ENCODE results near the gene LRRC4C. TPM values are rescaled to one million over a fixed set of nuclear protein-coding genes. Genes with fewer than 3 reads are reported as not detected.

Gene LRRC4C
- total RNA-seq, 1 donor from 2014 or later, result 1.2 TPM

DNA sequence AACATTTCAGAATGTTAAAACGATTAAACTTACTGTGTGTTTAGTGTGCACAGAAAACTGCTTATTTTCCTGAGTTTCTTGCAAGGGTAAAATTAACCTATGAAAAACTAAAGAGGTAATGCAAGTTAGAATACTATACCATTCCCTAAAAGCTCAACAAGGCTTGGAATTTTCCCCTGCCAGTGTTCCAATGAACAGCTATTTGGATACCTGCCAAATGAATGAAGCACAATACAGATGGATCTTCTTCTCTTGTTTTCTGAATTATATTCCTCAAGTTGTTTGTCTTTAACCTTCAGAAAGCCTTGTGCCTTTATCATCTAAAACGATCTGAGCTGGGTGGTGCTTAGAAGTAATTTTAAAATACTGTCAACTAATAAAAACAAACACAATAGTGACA is 204.5 kb downstream of the LRRC4C start:
- DNase-seq (ENCODE audit: low spot score), result no peak

DNA sequence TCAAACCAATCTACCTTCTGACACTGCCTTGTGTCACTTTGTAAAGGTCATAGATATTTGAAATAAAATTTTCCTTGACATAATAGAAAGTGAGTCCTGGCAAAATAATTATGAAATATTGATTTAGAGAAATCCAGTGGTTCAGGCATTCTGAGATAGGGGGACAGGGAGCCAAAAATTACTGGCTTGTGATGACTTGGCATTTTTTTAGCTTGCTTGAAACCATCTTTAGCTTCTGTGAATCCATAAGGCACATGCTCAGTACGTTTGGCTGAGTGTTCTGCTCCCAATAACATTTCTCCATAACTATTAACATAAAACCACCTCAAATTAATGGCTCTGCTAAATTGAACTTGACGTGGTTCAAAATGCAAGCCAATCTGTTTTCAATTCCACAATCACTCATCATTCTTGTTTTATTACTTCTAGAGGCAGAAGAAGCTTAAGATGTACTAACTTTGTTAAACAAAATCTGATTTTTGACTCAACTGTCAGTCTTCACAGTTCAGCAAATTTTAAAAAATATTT is 209.0 kb downstream of the LRRC4C start:
- DNase-seq (ENCODE audit: low spot score), result no peak

DNA sequence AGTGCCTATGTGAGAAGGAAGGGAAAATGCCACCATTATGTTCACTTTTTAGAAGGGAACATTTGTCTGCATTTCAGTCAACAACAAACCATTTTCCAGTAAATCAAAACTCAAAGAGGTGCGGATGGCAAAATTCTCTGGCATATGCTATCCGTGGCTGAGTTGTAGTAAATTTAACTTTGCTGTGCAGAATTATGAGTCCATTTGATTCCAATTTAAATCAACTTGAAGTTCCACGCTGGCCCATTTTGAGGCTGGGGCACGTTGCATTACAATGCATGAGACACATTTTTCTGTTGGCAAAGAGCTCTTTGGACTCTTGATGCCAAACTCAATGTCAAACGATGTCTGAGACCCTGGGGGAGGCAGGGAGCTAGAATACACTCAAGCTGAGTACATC is 211.8 kb downstream of the LRRC4C start:
- DNase-seq (ENCODE audit: low spot score), result no peak

DNA sequence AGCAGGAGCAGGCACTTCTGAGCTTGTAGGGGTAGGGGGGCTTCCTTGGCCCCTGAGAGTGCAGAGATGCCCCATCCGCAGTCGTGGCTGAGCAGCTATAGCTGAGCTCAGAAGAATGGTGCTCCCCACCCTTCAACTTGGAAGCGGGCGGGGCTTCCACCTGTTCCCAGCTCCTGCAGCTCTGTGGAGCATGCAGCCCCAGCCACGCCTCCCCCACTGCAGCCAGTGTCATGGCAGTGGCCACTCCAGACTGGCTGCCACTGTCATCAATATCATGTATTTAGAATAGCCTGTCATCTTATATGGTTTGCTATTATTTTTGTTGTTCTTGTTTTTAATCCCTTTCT is 213.1 kb downstream of the LRRC4C start:
- no peak for DNase-seq (ENCODE audit: low spot score)

DNA sequence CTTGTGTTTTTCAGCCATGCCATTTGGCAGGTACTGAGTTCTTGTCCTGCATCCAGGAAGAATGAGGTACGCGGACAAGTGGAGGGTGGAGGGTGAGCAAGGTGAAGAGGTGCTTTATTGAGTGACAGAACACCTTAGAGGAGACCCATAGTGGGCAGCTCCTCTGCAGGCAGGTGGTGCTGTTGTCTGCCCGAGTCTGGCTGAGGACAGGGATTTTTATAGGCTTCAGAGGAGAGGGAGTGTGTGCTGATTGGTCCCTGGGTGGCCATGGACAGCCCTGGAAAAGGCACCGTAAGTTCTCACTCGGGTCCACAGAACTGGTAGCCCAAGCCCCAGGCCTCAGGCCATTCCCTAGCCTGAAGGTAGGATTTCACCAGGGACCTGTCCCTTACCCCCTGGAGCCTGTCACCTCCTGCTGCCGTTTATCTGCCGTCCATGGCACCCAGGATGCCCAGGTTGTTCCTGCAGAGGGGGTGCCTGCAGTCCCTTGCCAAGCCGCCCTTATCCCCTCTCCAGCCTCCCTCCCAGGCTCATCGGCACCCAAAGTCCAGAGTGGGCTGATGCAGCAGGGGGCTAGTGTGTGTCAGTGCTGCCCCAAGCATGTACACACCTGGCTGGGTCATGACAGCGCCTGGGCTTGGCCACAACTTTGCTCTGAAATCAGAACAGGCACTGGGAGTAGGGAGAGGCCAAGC is 213.6 kb downstream of the LRRC4C start:
- no peak for DNase-seq (ENCODE audit: low spot score)

DNA sequence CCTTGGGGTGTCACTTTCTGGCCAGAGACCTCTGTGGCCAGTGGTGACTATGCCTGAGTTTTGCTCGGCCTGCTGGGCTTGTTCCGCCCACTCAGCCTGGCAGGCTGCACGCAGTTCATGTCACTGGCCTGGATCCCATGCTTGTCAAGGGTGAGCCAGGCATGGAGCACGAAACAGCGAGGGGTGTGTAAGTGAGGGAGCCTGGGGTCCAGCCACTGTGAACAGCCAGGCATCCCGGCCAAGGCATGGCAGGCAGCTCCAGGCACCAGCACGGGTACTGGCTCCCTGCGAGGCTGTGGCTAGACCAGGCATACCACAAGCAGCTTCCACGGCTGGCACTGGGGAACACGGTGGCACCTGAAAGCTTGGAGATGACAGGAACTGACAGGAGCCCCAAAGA is 214.3 kb downstream of the LRRC4C start:
- DNase-seq (ENCODE audit: low spot score), result no peak

DNA sequence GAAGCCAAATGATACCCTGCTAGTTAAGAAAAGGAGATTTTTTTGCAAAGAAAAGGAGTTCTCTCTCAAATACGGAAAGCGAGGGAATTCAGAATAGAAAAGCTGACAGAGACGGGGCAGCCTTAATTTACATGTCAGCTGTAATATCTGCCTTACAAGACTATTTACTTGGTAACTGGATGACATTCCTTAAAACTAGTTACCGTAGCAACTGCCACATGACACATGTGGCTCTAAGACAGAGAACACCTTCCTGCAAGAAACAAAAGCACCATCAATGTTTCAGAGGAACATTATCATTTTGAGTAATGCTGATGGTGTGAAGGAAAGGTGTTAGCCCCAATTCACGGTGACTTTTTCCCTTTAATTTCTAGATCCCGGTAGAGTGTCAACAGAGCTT is 222.1 kb downstream of the LRRC4C start:
- DNase-seq (ENCODE audit: low spot score), result no peak

DNA sequence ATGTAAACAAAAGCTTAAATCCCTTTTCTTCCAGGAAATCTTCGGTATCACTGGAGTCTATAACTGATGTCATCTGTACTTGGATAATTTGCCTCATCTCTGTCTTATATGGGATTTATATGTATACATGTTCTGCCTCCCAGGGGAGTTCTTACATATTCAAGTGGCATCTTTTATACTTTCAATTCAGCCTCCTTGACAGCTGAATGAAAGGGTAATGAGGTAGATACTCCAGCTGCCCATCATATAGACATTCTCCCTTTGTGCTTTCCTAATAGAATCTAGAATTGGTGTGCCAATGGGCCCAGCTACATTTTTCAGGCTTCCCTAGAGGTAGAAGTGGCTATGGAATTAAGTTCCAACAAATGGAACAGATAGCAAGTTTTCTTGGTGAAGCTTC is 223.8 kb downstream of the LRRC4C start:
- no peak for DNase-seq (ENCODE audit: low spot score)

DNA sequence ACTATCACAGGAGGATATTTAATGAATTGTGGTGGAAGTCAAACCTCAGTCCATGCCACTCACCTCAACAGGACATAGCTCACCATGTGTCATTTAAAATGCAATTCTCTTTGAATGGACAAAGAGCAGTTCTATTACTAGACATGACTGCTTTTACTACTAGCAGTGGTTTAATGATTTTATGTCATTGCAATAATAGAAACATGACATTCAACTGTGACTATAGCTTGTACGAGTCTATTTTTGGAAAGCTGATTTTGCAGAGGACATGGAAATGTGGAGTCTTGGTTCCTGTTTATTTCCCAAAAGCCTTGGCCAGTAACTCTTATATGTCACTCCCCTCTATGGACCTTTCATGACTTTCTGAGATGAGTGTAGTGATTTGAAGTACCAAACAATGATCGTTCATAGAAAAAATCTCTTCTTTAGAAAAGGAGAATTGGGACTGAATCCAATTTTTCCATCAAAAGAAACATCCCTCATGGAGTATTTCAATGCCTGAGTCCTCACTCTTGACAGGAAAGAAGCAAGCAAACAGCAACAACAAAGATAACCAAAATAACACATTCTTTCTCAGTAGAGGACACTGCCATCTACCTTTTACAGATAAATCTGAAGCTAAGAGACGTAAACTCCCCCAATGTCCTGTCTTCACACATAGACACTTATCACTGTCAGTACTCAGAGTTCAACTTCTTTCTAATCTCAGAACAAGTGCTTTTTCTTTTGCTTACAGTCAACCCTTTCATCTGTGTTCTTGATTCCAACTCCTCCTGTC is 233.4 kb downstream of the LRRC4C start:
- DNase-seq (ENCODE audit: low spot score), result no peak

DNA sequence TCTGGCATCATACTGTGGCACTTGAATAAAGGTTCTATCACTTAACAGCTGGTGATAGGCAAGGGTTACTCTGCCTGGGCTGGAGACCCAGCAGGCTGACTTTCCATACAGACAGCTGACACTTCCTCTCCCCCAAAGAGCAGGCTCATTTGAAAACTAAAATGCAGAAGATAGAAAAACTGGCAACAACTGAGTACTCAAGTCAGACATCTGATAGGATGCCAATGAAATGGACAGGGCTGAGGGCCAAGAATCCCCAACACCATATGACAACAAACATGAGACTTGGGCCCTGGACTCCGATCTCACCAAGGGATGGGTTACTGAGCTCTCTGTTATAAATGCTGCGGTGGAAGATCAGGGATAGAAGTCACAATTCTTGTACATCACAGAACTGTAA is 237.2 kb downstream of the LRRC4C start:
- DNase-seq (ENCODE audit: low spot score), result no peak

DNA sequence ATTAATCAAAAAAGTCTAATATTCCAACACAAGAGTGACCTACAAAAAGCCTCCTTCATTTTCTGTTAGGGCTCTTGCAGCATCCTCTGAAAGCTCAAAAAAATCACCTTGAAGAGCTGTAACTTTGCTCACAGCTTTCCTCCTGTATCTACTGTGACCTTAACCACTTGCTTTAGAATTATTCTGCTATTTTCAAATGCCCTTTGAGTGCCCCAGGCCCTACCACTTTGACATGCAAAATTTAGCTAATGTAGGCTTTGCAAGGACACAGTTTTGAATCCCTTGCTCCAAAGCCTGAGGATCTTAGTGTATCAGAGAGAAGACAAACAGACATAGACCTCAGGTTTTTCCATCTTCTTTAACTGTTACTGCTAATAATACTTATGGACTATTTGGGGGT is 253.1 kb downstream of the LRRC4C start:
- no peak for DNase-seq (ENCODE audit: low spot score)

DNA sequence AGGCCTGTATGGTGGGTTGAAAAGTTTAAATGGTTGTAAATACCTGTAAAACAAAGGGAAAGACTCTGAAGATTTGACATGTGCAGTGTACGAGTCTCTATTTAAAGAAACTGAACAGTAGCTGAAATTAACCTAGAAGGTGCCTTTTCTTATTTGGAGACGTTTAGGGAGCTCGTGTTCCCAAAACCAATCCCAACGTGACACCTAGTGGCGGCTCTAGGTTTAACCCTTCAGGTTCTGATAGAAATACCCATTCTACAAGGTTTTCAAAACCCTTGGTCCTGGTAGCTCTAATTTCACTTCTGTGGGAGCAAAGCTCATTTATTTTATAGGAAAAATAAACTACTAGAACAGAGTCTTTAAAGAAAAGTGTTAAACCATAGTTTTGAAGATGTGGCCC is 258.3 kb downstream of the LRRC4C start:
- DNase-seq (ENCODE audit: low spot score), result no peak

DNA sequence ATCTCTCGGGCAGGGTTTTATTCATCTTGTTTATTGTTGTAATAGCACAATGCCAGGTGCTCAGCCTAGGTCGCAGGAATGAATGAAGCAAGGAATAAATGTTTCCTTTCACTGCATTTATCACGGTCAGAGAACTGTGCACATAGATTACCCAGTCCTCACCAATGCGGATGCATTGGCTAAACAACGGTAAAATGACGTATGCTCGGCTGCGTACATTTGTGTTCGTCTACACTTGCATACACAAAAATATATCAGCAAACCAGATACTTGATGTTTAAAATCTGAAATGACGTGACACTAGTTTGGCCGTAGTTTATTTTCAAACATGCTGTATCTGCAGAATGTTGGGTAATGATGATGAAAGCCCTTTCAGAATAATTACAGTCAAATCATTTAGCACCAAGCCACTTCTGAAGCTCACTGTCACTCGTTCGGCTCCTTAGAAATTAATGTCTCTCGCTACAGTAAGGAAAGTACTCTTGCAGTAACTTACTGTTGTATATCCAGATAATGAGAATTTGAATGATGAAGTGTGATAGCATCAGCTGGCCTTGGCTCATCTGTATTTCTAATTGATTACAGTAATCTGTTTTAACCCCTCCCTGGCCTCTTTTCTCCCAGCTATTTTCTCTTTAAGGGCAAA is 268.9 kb downstream of the LRRC4C start:
- no peak for DNase-seq (ENCODE audit: low spot score)

DNA sequence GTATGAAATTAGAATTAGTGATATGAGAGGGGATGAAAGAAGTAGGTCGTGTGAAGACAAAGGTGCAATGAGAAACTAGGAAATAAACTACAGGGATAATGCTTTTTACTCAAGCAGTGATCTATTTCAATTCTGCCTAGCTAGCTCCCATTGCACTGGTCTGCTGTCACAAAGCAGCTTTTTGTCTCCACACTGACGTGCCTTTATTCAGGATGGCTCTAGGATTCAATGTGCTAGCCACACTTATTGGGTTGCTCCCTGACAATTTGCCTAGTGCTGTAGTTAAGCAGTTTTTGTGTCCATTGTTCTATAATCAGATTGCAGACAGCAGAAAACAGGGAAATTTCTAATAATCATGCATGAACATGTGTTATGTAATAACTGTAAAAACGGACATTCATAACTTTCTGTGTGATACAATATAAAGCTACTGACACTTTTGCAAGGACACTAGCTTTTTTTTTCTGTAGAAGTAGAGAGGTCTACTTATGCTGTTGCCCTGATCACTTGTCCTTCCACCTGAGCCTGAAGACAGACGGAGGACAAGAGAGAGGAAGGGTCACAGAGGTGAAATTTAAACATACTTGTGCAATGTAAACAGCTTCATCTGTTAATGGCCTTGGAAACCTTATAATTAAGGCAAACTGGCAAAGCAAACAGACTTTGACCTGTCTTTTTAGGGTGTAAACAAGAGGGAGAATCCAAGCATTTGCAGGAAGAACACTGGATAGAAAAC is 269.6 kb downstream of the LRRC4C start:
- DNase-seq (ENCODE audit: low spot score), result no peak

DNA sequence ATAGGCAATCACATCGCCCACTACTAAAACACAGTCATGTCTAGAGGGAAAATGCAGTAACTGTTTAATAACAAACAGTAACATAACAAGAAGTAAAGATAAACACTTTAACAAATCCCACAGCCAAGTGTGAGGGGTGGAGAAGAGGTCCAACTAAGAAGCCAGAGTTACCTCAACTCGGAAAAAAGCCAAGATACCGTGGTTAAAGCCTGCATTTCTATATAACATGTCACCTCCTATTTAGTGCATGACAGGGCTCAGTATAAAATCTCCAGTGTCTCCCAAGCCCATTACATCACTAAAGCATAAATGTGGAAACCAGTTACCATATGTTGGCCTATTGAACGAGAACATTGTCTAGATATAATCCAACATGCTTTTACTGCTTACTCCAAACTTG is 281.7 kb downstream of the LRRC4C start:
- DNase-seq (ENCODE audit: low spot score), result no peak

DNA sequence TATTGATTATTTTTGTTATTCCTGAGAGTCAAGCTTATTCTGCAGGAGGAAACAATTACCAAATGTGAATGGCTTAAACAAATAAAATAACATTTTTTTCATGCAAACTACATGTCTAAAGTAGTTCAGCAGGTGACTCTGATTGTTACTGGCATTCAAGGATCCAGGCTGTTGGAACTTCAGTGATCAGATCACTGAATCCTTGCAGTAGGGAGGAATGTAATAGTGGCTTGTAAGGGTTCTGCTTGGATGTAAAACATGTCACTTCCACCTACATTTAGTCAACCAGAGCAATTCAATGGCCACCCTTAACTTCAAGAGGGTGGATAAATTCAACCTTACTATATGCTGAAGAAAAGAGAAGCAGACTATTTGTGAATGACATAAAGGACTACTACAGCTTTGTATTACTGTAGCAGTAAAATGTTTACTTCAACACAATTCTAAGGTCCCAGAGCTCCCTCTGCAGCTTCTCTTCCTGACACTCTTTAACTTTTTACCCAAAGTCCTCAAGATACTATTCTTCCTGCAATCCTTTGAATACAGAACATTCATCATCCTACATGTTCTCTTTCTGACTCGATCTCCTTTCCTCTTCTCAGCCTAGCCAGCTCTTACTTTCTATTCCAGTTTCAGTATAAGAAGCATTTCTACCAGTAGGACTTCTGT is 284.0 kb downstream of the LRRC4C start:
- peak; percentile 27 for DNase-seq (ENCODE audit: low spot score)

DNA sequence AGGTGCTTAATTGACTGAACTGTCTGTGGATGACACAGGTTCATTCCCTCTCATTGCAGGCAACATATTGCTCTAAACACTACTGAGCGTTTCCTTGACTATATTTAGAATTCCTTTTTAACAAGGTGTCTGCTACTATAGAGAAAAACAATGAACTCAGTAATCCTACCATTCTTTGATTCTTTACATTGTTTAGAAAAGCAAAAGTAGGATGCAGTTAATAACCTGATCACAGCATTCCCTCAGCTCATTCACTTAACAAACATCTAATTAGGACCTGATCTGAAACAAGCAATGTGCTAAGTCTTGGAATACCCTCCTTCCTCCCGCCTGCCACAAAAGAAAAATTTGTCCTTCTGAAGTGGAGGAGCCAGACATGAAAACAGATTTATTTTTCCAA is 313.1 kb downstream of the LRRC4C start:
- no peak for DNase-seq (ENCODE audit: low spot score)

DNA sequence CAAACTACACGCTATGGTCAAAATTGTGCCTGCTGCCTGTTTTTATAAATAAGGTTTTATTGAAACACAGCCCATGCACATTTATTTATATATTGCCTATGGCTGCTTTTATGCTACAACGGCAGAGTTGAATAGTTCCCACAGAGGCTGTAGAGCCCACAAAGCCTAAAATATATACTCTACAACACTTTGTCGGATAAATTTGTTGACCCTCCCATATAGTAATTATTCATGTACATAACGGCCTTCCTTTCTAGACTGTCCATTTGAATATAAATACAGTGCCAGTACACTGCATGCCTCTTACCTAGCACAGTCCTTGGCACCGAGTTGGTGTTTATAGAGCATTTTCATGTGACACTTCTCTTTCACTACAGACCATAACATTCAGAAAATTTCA is 314.0 kb downstream of the LRRC4C start:
- no peak for DNase-seq (ENCODE audit: low spot score)

DNA sequence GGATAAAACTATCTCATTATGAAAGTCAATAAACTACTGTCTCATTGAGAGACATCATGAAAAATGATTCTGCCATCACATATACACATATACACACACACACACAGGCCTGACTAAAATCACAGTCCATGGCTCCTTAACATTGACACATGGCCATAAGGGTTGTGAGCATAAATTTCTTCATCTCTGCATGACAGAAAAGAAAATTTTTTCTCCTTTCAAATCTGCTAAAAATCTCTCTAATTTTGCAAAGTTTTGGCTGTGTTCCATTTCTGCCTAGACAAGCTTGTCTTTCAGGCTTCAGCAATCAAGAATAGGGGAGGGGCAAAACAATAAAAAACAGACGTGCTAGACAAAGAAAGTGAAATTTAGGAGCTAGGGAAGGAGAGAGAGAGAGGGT is 324.5 kb downstream of the LRRC4C start:
- no peak for DNase-seq (ENCODE audit: low spot score)

DNA sequence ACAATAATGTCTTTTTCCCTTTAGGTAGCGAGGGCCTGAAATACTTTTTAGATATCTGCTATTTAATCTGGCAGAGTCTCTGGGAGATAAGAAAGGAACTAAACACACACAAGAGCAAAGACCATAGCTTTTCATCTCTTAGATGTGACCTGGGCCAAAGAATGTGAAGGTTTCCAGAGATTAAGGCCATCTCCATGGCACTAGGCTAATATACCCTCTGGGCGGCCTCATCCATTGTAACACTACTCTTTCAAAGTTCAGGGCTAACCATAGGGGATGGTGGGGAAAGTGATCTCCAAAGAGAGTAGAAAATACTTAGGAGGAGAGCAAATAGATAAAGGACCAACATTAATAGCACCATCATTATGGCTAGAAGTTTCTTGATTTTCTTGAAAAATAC is 326.4 kb downstream of the LRRC4C start:
- no peak for DNase-seq (ENCODE audit: low spot score)

DNA sequence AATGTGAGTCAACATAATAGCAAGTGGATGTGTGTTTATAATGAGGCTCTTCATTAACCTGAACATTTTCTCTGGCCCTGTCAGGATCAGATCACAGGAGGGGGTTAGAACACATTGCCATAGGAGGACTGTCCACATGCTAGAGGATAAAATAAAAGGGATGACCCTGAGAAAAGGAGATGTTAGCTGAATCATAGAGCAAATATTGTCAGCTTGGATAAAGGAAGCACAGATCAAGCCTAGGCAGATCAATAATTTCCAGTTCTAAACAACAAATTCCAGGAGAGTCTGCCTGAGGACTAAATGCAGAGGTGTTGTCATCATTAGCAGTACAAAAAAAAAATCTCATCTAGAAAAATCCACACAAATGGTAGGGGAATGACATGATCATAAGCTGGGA is 337.9 kb downstream of the LRRC4C start:
- no peak for DNase-seq (ENCODE audit: low spot score)

DNA sequence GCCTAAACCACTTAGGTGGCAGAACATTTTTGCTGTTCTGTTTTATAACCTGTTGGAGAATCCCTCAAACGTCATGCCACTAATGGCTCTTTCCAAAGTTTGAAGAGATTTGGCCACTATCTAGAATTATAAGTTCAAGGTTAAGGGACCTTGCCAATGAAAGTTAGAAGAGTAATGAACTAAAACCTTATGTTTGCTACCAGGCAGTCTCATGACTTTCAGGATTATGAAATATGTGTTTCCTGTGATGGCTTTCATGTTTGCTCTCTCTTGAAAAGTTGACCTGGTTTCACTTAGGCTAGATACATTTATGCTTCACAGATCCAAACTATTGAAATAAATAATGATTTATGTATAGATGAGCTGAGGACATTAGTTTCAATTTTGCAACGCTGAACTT is 340.0 kb downstream of the LRRC4C start:
- DNase-seq (ENCODE audit: low spot score), result no peak

Data from umbilical cord (tissue), 2 donors.